Caki2 (cell line): ENCODE data around the gene LRP3. TPM values are rescaled to one million over a fixed set of nuclear protein-coding genes. Genes with fewer than 3 reads are reported as not detected.
"Not testable (repeated sequence)": the region's sequence is repeated elsewhere in the genome, so short reads cannot be mapped to it uniquely, and the experiment has no call there.

Source experiments
- DNase-seq: peaks from one replicate; pipeline ENCODE4 v3.0.0-alpha.2; 2015; ENCODE audit warnings: low read depth
- in situ Hi-C: cut with HindIII; loops from 2 replicates; pipeline ENCODE4 v1.10.0; 2016; ENCODE audit warnings: low sequenced_read_pairs, low pct_unique_long_range_greater_than_20kb, mixed read lengths
- total RNA-seq: library from RNA; depleted of rRNA; stranded (reverse); fragments of >200 nt; shearing (Covaris generic); gene quantifications from 2 replicates; pipeline ENCODE4 v1.2.3, GENCODE V29; 2014; ENCODE audit warnings: low replicate concordance

The LRP3 gene
- total RNA-seq, 1 experiment from 2014 or later = 53.6 TPM

DNA sequence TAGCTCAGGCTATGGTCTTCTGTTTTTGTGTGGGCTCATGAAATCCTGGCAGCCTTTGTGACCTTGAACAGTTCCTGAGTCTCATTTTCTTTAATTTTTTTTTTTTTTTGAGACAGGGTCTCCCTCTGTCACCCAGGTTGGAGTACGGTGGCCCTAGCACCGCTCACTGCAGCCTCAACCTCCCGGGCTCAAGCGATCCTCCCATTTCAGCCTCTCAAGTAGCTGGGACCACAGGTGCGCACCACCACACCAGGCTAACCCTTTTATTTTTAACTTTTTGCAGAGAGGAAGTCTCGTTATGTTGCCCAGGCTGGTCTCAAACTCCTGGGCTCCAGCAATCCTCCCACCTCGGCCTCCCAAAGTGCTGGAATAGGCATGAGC lies 15.7 kb downstream of the LRP3 start:
- in situ Hi-C loops, DNase-seq: not testable (repeated sequence)

DNA sequence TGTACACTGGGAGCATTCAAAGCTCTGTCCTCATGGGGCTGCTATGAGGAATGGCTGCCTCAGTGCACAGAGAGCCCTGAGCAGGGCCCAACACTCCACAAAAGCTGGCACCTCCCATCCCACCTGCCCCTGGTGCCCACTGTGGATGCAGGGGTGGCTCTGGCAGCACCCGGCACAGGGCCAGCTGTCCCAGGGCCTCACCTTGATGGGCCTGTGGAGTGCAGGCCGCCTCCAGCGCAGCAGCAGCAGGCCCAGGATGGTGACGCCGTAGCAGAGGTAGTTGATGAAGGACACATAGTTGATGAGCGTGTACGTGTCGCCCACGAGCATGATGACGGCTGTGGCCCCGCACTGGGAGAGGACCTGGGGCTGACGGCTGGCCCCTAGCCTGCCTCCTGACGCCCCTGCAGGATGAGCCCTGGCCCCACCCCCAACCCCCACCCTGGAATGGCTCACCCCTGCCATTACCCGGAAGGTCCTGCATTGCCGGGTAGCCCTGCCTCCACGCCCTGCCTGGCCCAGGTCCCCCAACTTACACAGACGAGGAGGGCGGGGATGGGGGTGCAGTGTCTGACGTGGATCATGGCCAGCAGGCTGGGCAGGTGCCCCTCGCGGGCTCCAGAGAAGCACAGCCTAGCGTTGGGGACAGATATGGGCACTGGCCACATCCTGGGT lies 16.3 kb downstream of the LRP3 start:
- no peak for DNase-seq
- in situ Hi-C loops = no loop called here

DNA sequence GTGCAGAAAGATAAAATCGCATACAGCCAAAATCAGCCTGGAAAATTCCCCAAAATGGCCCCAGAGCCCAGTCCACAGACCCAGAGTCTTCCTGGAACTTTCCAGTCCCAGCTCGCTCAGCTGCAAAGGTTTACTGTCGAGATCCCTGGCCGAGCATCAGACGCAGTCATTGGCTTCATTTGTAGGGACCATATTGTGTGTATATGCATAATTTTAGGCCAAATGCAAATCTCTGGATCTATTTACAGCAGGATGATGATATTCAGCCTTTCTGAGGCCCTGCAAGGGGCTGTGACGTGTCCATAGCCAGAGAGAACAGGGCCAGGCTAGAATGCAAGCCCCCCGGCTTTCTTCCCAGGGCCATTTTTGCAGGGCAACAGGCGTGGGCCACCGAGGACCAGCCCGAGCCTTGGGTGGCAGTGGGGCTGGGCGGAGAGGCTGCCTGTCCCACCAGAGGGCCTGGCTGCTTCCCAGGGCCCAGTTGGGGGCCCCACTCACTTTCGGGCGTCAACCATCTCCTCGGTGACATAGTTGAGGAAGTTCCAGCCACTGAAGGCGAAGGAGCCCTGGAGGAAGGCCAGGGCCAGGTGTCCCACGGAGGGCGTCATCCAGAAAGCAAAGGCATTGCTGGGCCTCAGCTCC lies 17.8 kb downstream of the LRP3 start:
- DNase-seq = no peak
- in situ Hi-C loops = no loop called here

GRCh38 chr19:33212436-33213172 lies 18.5 kb downstream of the LRP3 start:
- in situ Hi-C loops = no loop called here
- DNase-seq = no peak

- no peak for DNase-seq
- in situ Hi-C loops = no loop called here
These were observed 20.5 kb downstream of the LRP3 start for GRCh38 chr19:33214596-33214995.

DNA sequence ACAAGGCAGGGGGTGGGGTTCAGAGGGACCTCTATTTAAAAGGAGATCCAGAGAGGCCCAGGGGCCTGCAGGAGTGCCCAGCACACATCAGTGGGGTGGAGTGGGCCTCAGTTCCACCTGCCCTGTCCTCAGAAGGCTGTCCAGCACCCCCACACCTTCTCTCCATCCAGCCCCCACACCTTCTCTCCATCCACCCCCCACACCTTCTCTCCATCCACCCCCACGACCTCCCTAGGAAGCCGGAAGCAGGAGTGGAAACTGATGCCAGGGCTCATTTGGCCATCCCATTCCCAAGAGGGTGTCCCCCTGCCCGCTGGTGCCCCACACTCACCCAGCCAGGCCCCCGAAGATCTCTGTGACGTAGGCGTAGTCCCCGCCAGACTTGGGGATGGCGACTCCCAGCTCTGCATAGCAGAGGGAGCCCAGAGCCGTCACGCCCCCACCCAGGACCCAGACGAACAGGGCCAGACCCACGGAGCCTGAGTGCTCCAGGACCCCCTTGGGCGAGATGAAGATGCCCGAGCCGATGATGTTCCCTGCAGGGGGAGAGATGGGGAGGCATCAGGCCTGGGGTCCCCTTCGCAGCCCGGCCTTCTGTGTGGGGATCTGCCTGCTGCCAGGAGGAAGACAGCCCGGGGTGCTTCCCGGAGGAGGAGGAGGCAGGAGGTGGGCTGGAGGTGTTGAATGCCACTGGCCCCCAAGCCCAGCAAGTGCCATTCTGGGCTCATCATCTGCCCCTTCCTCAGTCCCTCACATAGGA lies 21.5 kb downstream of the LRP3 start:
- DNase-seq = no peak
- in situ Hi-C loops = no loop called here

DNA sequence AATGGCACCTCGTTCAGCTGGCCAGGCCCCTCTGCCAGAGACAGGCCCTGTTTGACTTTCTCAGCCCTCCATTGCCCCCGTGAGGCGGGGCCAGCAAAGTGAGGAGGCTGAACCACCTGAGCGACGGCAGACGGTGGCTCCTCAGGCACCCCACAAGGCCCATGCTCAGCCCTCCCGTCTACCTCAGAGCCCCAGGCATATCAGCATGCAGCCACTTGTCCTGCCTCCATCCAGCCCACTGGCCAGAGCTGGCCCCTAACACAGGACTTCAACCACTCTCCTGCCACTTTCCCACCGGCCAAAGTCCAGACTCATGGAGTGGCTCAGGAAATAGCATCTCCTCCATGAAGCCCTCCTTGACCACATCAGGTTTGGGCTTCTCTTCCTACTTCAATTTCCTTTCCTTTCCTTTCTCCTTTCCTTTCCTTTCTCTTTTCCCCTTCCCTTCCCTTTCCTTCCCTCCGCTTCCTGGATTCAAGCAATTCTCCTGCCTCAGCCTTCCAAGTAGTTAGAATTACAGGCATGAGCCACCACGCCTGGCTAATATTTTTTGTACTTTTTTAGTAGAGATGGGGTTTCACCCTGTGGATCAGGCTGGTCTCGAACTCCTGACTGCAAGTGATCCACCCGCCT lies 22.2 kb downstream of the LRP3 start:
- in situ Hi-C loops = no loop called here

DNA sequence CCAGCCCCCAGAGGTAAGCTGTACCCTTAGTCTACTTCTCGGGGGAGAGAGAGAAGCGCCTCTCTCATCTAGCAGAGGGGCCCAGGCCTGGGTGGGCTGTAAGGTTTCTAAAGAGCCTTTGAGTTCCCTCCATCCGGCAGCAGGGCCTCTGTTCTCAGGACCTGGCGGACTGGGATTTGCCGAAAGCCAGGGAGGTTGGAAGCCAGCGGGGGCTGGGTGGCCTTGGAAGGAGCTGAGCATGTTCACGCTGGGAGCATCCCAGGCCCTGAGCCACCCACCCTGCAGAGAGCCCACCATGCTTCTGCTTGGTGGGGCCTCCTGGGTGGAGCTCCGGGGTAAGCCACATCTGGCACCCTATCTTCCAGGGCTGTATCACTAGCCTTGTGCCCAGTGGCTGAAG lies 23.8 kb downstream of the LRP3 start:
- in situ Hi-C loops = no loop called here

More for the DNA sequence above, 22.2 kb downstream of the LRP3 start:
- no peak for DNase-seq

GRCh38 chr19:33219261-33219815 lies 25.2 kb downstream of the LRP3 start:
- in situ Hi-C loops = no loop called here

More for the DNA sequence above, 23.8 kb downstream of the LRP3 start:
- no peak for DNase-seq

GRCh38 chr19:33220115-33220514 lies 26.0 kb downstream of the LRP3 start:
- in situ Hi-C loops = no loop called here
- DNase-seq = no peak

More at GRCh38 chr19:33219261-33219815, 25.2 kb downstream of the LRP3 start:
- DNase-seq = no peak

- in situ Hi-C loops = no loop called here
- DNase-seq = no peak
These were observed 26.6 kb downstream of the LRP3 start for GRCh38 chr19:33220735-33221134.

- in situ Hi-C loops = no loop called here
- DNase-seq = no peak
These were observed 27.5 kb downstream of the LRP3 start for GRCh38 chr19:33221638-33222037.

- DNase-seq, in situ Hi-C loops: not testable (repeated sequence)
These were observed 28.1 kb downstream of the LRP3 start for GRCh38 chr19:33222255-33222654.

DNA sequence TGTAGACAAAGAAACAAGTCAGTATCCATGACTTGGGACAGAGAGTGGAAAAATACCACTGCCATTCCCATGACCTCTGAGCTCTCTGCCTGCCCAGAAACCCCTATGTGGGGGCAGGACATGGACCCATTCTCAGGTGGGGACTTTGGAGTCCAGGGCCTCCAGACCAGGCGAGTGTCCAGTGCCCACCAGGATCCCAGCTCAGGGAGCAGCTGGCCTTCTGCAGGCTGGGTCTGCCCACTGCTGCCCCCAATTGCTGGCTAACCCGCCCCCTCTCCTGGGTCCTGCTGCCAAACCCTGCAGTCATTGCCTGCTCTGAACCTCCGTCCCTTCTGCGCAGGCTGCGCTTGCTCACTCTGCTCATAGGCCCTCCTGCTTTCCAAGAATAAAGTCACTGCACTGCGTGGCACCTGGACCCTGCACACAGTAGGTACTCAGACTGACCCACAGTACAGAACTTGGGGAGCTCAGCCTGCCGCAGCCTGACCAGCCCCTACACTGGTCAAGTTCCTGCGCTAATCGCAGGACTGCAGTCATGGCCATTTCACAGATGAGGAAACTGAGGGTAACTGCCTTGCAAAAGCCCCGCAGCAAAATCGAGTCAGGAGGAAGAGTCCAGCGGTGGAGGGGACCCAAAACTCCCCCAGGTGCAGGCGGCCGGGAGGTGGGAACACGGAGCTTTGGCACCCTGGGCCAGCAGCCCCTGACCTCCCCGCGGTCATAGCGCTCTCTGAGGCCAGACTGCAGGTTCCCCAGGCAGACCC lies 30.7 kb downstream of the LRP3 start:
- DNase-seq = no peak
- in situ Hi-C loops = no loop called here

DNA sequence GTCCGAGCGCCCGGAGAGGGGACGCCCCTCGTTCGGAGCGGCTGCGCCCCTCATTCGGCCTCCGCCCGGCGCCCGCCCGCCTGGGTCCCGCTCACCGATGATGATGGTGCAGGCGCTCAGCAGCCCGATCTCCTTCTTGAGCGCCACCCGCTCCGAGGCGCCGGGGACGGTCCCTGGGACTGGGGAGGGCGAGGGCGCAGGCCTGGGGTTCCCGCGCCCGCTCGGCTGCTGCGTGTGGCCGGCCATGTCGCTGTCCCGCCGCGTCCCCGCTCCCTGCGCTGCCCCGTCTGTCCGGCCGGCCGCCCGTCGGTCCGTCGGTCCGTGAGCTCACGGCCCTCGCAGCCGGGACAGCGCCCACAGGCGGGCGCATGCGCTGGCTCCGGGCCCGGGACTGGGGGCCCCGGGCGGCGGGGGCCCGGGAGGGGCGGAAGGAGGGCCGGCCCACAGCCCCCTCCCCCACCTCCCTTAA lies 31.4 kb downstream of the LRP3 start, which contains the start of gene SLC7A10:
Gene SLC7A10, minus strand, starts transcription at position 393 of the 469 bp plus-strand sequence. Its CDS starts 147 bp downstream, at position 246.
- DNase-seq = no peak
- in situ Hi-C loops = no loop called here

DNA sequence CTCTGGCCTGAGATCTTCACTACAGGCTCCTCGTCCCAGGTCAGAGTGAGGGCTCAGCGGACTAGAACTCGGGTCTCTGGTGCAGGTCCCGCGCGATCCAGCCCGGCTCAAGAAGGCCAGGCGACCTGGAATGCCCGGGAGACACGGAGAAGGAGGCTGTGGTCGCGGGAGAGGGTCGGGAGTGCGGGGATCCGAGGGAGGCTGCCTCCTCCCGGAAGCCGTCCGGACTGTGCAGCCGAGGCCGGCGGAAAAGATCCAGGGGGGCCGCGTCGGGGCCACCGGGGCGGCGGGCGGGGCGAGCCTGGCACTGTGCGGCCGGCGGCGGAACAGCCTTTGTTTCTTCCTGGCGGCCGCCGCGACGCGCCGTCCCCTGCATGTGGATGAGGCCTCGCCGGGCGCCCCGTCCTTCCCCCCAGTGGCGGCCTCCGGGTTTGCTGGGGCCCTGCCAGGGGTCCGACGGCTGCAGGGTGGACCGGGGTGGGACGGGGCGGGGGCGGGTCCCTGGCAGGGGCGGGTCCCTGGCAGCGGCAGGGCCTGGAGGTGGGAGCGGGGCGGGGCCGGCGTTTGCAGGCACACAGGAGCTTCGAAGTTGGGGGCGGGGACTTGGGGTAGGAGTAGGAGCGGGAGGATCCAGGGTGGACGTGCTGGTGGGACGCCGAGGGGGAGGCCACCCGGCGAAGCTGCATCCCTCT lies 32.6 kb downstream of the LRP3 start:
- DNase-seq = no peak
- in situ Hi-C loops = no loop called here
